HFFc6 (cell line): ENCODE measurements around the gene KRTAP5-11. TPM values are rescaled to one million over a fixed set of nuclear protein-coding genes. Genes with fewer than 3 reads are reported as not detected.
"Not testable (repeated sequence)": the region's sequence is repeated elsewhere in the genome, so short reads cannot be mapped to it uniquely, and the experiment has no call there.

Experiments used
- DNase-seq: peaks from one replicate; pipeline ENCODE4 v3.0.0-alpha.2; 2018
- H3K27ac Mint-ChIP-seq: 2 replicates; pipeline ENCODE4 v1.8.0; 2020; ENCODE audit warnings: mild to moderate bottlenecking, mixed read lengths
- H3K27me3 Mint-ChIP-seq: 2 replicates; pipeline ENCODE4 v1.8.0; 2021; ENCODE audit warnings: mild to moderate bottlenecking, moderate library complexity, mixed read lengths; ENCODE audit not compliant: insufficient read depth
- H3K36me3 Mint-ChIP-seq: 2 replicates; pipeline ENCODE4 v1.8.0; 2021; ENCODE audit warnings: low read depth, mixed read lengths
- H3K4me1 Mint-ChIP-seq: 2 replicates; pipeline ENCODE4 v1.8.0; 2020; ENCODE audit warnings: low read depth, mixed read lengths
- H3K4me3 Mint-ChIP-seq: 2 replicates; pipeline ENCODE4 v1.8.0; 2020; ENCODE audit warnings: mild to moderate bottlenecking, moderate library complexity, mixed read lengths
- H3K9me3 Mint-ChIP-seq: 2 replicates; pipeline ENCODE4 v1.8.0; 2020; ENCODE audit warnings: mild to moderate bottlenecking, mixed read lengths
- total RNA-seq, 6 experiments: library from RNA; stranded (reverse); fragmentation: NEBNext Ultra II Directional; extraction: Animal tissue kit (Norgen Biotek cat#: 25700); gene quantifications; 2 replicates in 1 of 6; 3 replicates in 5 of 6; pipeline ENCODE4 v1.2.3, GENCODE V29; 2021
- TF ChIP-seq, protein P1 (sequence below): fragments of 200-600 bp; sonication (generic); IDR thresholded peaks from 2 replicates; pipeline ENCODE4 v1.5.0; 2021; ENCODE audit warnings: antibody characterized with exemption, mild to moderate bottlenecking

The KRTAP5-11 gene
- total RNA-seq, 6 experiments from 2014 or later, result not detected

- no peak for DNase-seq
- Mint-ChIP-seq H3K4me3 (no peak overlapping the region), H3K4me1 (no peaks in the 10 kb centered on the region), H3K27me3 (peaks cover 23% of the 10 kb centered on the region), H3K36me3 (no peaks in the 10 kb centered on the region), H3K9me3 (no peaks in the 10 kb centered on the region), H3K27ac (no peak overlapping the region)
- TF ChIP-seq, protein P1, sequence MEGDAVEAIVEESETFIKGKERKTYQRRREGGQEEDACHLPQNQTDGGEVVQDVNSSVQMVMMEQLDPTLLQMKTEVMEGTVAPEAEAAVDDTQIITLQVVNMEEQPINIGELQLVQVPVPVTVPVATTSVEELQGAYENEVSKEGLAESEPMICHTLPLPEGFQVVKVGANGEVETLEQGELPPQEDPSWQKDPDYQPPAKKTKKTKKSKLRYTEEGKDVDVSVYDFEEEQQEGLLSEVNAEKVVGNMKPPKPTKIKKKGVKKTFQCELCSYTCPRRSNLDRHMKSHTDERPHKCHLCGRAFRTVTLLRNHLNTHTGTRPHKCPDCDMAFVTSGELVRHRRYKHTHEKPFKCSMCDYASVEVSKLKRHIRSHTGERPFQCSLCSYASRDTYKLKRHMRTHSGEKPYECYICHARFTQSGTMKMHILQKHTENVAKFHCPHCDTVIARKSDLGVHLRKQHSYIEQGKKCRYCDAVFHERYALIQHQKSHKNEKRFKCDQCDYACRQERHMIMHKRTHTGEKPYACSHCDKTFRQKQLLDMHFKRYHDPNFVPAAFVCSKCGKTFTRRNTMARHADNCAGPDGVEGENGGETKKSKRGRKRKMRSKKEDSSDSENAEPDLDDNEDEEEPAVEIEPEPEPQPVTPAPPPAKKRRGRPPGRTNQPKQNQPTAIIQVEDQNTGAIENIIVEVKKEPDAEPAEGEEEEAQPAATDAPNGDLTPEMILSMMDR, result no peak
Observed at GRCh38 chr11:71537537-71537936, 45.1 kb downstream of the KRTAP5-11 start.

DNA sequence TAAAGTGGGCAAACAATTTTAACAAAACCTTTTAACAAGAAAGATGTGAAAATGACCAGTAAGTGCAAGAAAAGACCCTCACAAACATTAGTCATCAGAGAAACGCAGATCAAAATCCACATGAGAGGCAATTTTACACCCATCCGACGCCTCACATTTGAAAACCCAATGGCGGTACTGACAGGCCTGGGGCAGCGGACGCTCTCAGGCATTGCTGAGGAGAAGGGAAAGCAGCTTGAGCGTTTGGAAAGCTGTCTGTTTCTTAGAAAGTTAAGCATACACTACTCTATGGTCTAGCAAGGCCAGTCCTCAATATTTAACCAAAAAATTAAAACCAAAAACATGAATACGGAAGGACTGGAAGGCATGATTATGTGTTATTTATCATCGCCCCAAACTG lies 46.9 kb downstream of the KRTAP5-11 start:
- no peaks in the 10 kb centered on the region for H3K36me3 Mint-ChIP-seq
- H3K9me3 Mint-ChIP-seq, result no peaks in the 10 kb centered on the region
- H3K4me1 Mint-ChIP-seq, result no peaks in the 10 kb centered on the region
- TF ChIP-seq, protein P1, result no peak
- H3K27me3 Mint-ChIP-seq, result peaks cover 21% of the 10 kb centered on the region
- H3K27ac Mint-ChIP-seq, result no peak overlapping the region
- no peak for DNase-seq
- H3K4me3 Mint-ChIP-seq, result no peak overlapping the region

DNA sequence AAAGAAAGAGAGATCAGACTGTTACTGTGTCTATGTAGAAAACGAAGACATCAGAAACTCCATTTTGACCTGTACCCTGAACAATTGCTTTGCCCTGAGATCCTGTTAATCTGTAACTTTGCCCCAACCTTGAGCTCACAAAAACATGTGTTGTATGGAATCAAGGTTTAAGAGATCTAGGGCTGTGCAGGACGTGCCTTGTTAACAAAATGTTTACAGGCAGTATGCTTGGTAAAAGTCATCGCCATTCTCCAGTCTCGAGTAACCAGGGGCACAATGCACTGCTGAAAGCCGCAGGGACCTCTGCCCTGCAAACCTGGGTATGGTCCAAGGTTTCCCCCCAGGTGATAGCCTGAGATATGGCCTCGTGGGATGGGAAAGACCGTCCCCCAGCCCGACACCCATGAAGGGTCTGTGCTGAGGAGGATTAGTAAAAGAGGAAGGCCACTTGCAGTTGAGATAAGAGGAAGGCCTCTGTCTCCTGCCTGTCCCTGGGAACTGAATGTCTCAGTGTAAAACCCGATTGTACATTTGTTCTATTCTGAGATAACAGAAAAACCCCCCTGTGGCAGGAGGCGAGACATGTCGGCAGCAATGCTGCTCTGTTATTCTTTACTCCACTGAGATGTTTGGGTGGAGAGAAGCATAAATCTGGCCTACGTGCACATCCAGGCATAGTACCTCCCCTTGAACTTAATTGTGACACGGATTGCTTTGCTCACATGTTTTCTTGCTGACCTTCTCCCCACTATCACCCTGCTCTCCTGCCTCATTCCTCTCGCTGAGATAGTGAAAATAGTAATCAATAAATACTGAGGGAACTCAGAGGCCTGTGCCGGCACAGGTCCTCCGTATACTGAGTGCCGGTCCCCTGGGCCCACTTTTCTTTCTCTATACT lies 47.7 kb downstream of the KRTAP5-11 start:
- peaks cover 16% of the 10 kb centered on the region for H3K27me3 Mint-ChIP-seq

DNA sequence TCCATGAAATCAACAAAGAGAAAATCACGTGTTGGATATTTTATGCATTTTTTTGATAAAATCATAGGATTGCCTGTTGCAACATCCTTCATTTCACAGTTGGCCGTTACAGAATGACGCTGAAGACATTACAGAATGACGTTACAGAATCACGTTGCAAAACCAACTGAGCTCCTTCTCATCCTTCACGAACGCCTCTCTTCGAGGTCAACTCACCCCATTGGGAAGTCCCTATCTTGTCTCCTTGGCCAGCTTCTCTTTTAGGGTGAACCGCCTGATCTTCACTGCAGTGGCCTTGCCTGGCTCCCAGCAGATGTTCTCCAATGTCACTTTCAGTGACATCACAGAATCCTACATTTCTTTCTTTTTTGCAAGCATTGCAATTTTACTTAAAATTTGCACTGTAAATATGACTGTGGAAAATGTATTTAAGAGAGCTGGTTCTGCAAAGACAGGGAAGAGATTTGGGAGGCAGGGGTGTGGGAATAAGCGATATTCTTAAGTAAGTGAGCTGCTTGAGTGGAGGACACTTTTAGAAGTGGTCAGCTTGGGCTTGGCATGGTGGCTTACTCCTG lies 50.6 kb downstream of the KRTAP5-11 start:
- Mint-ChIP-seq H3K4me3 (no peak overlapping the region), H3K4me1 (no peaks in the 10 kb centered on the region), H3K27ac (no peak overlapping the region), H3K27me3 (peaks cover 16% of the 10 kb centered on the region), H3K36me3 (no peaks in the 10 kb centered on the region), H3K9me3 (no peaks in the 10 kb centered on the region)
- TF ChIP-seq, protein P1, result no peak
- no peak for DNase-seq

More for the DNA sequence above, 47.7 kb downstream of the KRTAP5-11 start:
- not testable (repeated sequence) for H3K27ac Mint-ChIP-seq, DNase-seq, H3K9me3 Mint-ChIP-seq, H3K36me3 Mint-ChIP-seq, H3K4me3 Mint-ChIP-seq, H3K4me1 Mint-ChIP-seq

Other genes with a start within 250 kb of the KRTAP5-11 start
- 10 to 100 TPM; 44.6 to 55.9 (median 48.9) TPM for gene DHCR7, start 134.5 kb downstream of the KRTAP5-11 start, total RNA-seq
- 10 to 100 TPM; 39.3 to 48.0 (median 46.7) TPM for gene NADSYN1, start 129.7 kb downstream of the KRTAP5-11 start, total RNA-seq
- not detected for gene KRTAP5-7, start 55.6 kb downstream of the KRTAP5-11 start, total RNA-seq
- not detected for gene KRTAP5-8, start 44.9 kb downstream of the KRTAP5-11 start, total RNA-seq
- gene KRTAP5-9, start 34.5 kb downstream of the KRTAP5-11 start, total RNA-seq, result under 1 TPM in 1 of 6 experiments, not detected in 5; 0.26 TPM
- not detected for gene KRTAP5-10, start 17.3 kb downstream of the KRTAP5-11 start, total RNA-seq